HCT116 (cell line): ENCODE data around the gene ARHGEF17. TPM values are rescaled to one million over a fixed set of nuclear protein-coding genes. Genes with fewer than 3 reads are reported as not detected.
A peak's percentile ranks its signal among the peaks of the same experiment; 100 is the strongest.

Source experiments
- ATAC-seq: fragments of 200-7000 bp; cut with Tn5 transposase; 2 replicates; pipeline ENCODE4 v1.9.1; 2020; ENCODE audit warnings: mild to moderate bottlenecking, moderate library complexity
- BruUV-seq: library from RNA; stranded (reverse); fragments of 400-500 nt; replicated peaks from 2 replicates; lab custom pipeline; 2021; lab: Mats Ljungman, UMichigan
- CTCF ChIA-PET: fragments of 300-600 bp; sonication (Branson Sonifier 250); formaldehyde crosslinking; loops from one replicate; lab custom pipeline; 2021; ENCODE audit warnings: antibody characterized with exemption; lab: Charles Lee
- POLR2A ChIA-PET: fragments of 300-600, 350-600 bp; sonication (Branson Sonifier 250); formaldehyde crosslinking; loops from one replicate; lab custom pipeline; 2021; ENCODE audit warnings: antibody characterized with exemption; lab: Charles Lee
- RAD21 ChIA-PET, 2 experiments: fragments of 300-600 bp; sonication (Branson Sonifier 250); formaldehyde crosslinking; loops; one replicate each; lab custom pipeline; 2023; ENCODE audit warnings: low total read pairs in 2 of 2; ENCODE audit not compliant: uncharacterized antibody in 2 of 2, unreplicated experiment in 2 of 2, low non-redundant PET in 1 of 2; lab: Charles Lee
- DNase-seq: peaks from one replicate; pipeline ENCODE4 v3.0.0-alpha.2; 2010; ENCODE audit warnings: low read depth, low spot score
- H2AFZ ChIP-seq: fragments of 200-600 bp; shearing (Covaris generic), sonication (generic); 2 replicates; pipeline ENCODE4 v1.6.1; 2017; ENCODE audit warnings: low read depth, mixed run types, mixed read lengths, antibody characterized with exemption, low read length; ENCODE audit not compliant: poor library complexity, severe bottlenecking
- H3K27ac ChIP-seq: 2 replicates; pipeline ENCODE4 v1.5.1; 2012; ENCODE audit warnings: low read depth, low read length
- H3K27me3 ChIP-seq: fragments of 200-600 bp; sonication (generic); 2 replicates; pipeline ENCODE4 v1.6.1; 2016; ENCODE audit warnings: mixed run types, low read length, mixed read lengths; ENCODE audit not compliant: insufficient read depth
- H3K36me3 ChIP-seq, 2 experiments: fragments of 200-500 bp in 1 of 2; fragments of 200-600 bp in 1 of 2; sonication (Bioruptor generic) in 1 of 2; sonication (generic) in 1 of 2; 2 replicates each; pipeline versions ENCODE4 v1.5.1 to v1.6.1; 2014 to 2016; ENCODE audit warnings: low read length in 2 of 2, inconsistent platforms in 1 of 2, mixed read lengths in 1 of 2, mixed run types in 1 of 2; ENCODE audit not compliant: insufficient read depth in 2 of 2, control insufficient read depth in 1 of 2
- H3K4me1 ChIP-seq, 2 experiments: fragments of 200-600 bp in 1 of 2; sonication (generic) in 1 of 2; 2 replicates each; pipeline versions ENCODE4 v1.5.1 to v1.6.1; 2012 to 2017; ENCODE audit warnings: low read length in 2 of 2, inconsistent platforms in 1 of 2, mild to moderate bottlenecking in 1 of 2, mixed read lengths in 1 of 2, mixed run types in 1 of 2, moderate library complexity in 1 of 2; ENCODE audit not compliant: insufficient read depth in 2 of 2, control insufficient read depth in 1 of 2
- H3K4me2 ChIP-seq: fragments of 200-600 bp; sonication (generic); 2 replicates; pipeline ENCODE4 v1.6.1; 2017; ENCODE audit warnings: mixed run types, low read length, mixed read lengths
- H3K4me3 ChIP-seq, 2 experiments: fragments of 200-600 bp in 1 of 2; sonication (generic) in 1 of 2; replicated peaks in 1 of 2; 2 replicates each; pipeline ENCODE4 v1.5.1; 2011 to 2016; ENCODE audit warnings: low read length in 2 of 2, control low read depth in 1 of 2, low read depth in 1 of 2, mild to moderate bottlenecking in 1 of 2, mixed read lengths in 1 of 2, mixed run types in 1 of 2
- H3K79me2 ChIP-seq: fragments of 200-600 bp; sonication (generic); 2 replicates; pipeline ENCODE4 v1.6.1; 2017; ENCODE audit warnings: mild to moderate bottlenecking, mixed run types, low read length, moderate library complexity, mixed read lengths; ENCODE audit not compliant: insufficient read depth
- H3K9ac ChIP-seq: fragments of 200-600 bp; sonication (generic); 2 replicates; pipeline ENCODE4 v1.6.1; 2016; ENCODE audit warnings: low read length, mixed read lengths
- H3K9me2 ChIP-seq: fragments of 200-600 bp; sonication (generic), shearing (Covaris generic); 2 replicates; pipeline ENCODE4 v1.6.1; 2017; ENCODE audit warnings: mixed run types, mild to moderate bottlenecking, moderate library complexity; ENCODE audit not compliant: insufficient read depth
- H3K9me3 ChIP-seq, 2 experiments: fragments of 200-500 bp in 1 of 2; fragments of 200-600 bp in 1 of 2; sonication (Bioruptor generic) in 1 of 2; sonication (generic) in 1 of 2; 2 replicates each; pipeline ENCODE4 v1.6.1; 2014 to 2017; ENCODE audit warnings: low read length in 2 of 2, mixed read lengths in 2 of 2, inconsistent platforms in 1 of 2, low read depth in 1 of 2, mild to moderate bottlenecking in 1 of 2, mixed run types in 1 of 2, moderate library complexity in 1 of 2; ENCODE audit not compliant: control insufficient read depth in 1 of 2, insufficient read depth in 1 of 2
- H4K20me1 ChIP-seq: fragments of 200-600 bp; sonication (generic), shearing (Covaris generic); 2 replicates; pipeline ENCODE4 v1.6.1; 2017; ENCODE audit warnings: mixed run types, mild to moderate bottlenecking, moderate library complexity; ENCODE audit not compliant: insufficient read depth
- ATF3 ChIP-seq: IDR thresholded peaks from 2 replicates; pipeline ENCODE4 v1.6.1; 2012
- CBX3 ChIP-seq: IDR thresholded peaks from 2 replicates; pipeline ENCODE4 v1.6.1; 2012; ENCODE audit warnings: low read depth
- CEBPB ChIP-seq: IDR thresholded peaks from 2 replicates; pipeline ENCODE4 v1.6.1; 2012; ENCODE audit warnings: low read depth
- CTCF ChIP-seq, 3 experiments: fragments of 200-600 bp in 1 of 3; sonication (generic) in 1 of 3; IDR thresholded peaks in 2 of 3; conservative IDR thresholded peaks in 1 of 3; 2 replicates each; pipeline ENCODE4 v1.5.1; 2012 to 2017; ENCODE audit warnings: low read depth in 2 of 3, low read length in 2 of 3, antibody characterized with exemption in 1 of 3, borderline replicate concordance in 1 of 3, control low read depth in 1 of 3, mild to moderate bottlenecking in 1 of 3, mixed read lengths in 1 of 3, mixed run types in 1 of 3, moderate library complexity in 1 of 3; ENCODE audit not compliant: insufficient read depth in 1 of 3
- ELF1 ChIP-seq: IDR thresholded peaks from 2 replicates; pipeline ENCODE4 v1.6.1; 2012; ENCODE audit warnings: low read depth, borderline replicate concordance
- EZH2 ChIP-seq: fragments of 200-600 bp; sonication (generic); IDR thresholded peaks from 2 replicates; pipeline ENCODE4 v1.6.1; 2017; ENCODE audit warnings: antibody characterized with exemption, mixed run types
- EZH2phosphoT487 ChIP-seq: fragments of 200-600 bp; IDR thresholded peaks from 2 replicates; pipeline ENCODE4 v1.6.1; 2018; ENCODE audit warnings: antibody characterized with exemption, borderline replicate concordance
- FOSL1 ChIP-seq: IDR thresholded peaks from 2 replicates; pipeline ENCODE4 v1.6.1; 2012; ENCODE audit warnings: low read depth
- MAX ChIP-seq: IDR thresholded peaks from 2 replicates; pipeline ENCODE4 v1.6.1; 2012
- POLR2A ChIP-seq: IDR thresholded peaks from 2 replicates; pipeline ENCODE4 v1.7.0; 2011; ENCODE audit warnings: borderline replicate concordance; ENCODE audit not compliant: insufficient read depth, insufficient read length; ENCODE audit errors: extremely low read depth
- SIN3A ChIP-seq: IDR thresholded peaks from 2 replicates; pipeline ENCODE4 v1.6.1; 2012; ENCODE audit warnings: low read depth
- TCF7L2 ChIP-seq: IDR thresholded peaks from 2 replicates; pipeline ENCODE4 v1.7.0; 2011; ENCODE audit warnings: borderline replicate concordance, inconsistent platforms; ENCODE audit not compliant: insufficient read depth, insufficient read length; ENCODE audit errors: extremely low read depth
- YY1 ChIP-seq: IDR thresholded peaks from 2 replicates; pipeline ENCODE4 v1.6.1; 2011; ENCODE audit warnings: low read length, low read depth, moderate library complexity, mild to moderate bottlenecking; ENCODE audit not compliant: insufficient replicate concordance; ENCODE audit errors: extremely low read depth
- ZFX ChIP-seq: fragments of 450-650 bp; IDR thresholded peaks from 2 replicates; pipeline ENCODE4 v1.6.1; 2017
- ZNF274 ChIP-seq: fragments of 200-500 bp; sonication (Bioruptor generic); IDR thresholded peaks from 2 replicates; pipeline ENCODE4 v1.6.1; 2014; ENCODE audit warnings: mild to moderate bottlenecking, low read depth, low read length, inconsistent platforms
- intact Hi-C: fragments of 100-400 bp; cut with micrococcal nuclease; formaldehyde crosslinking; loops from 2 replicates; pipeline ENCODE4 v1.10.0; 2022
- total RNA-seq: library from RNA; stranded (reverse); gene quantifications from one replicate; pipeline ENCODE4 v1.2.1, GENCODE V29; 2021; ENCODE audit not compliant: unreplicated experiment
- TF ChIP-seq, protein P1 (sequence below): IDR thresholded peaks from 2 replicates; pipeline ENCODE4 v1.6.1; 2011; ENCODE audit warnings: mild to moderate bottlenecking, low read length, moderate library complexity; ENCODE audit not compliant: insufficient replicate concordance; ENCODE audit errors: extremely low read depth

ARHGEF17 gene
- total RNA-seq, 1 experiment from 2014 or later: 18.2 TPM

DNA sequence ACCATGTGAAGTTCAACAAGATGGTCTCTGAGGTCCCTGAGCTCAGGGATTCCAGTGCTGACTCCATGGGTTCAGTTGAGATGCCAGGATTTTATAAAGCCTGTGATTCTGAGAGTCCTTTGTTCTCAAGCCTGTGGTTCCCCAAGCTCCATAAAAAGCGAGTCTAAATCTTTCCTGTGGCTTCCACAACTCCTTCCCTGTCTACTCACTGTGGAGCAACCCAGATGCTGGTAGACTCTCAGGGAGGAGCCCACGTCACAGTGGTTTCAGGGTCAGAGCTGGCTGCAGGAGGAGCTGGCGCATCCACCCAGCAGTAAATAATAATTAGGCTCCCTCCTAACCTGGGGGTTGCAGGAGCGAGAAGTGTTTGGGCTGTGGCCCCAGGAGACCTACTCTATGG, 66.1 kb downstream of the ARHGEF17 start (continued):
- TF ChIP-seq, protein P1, sequence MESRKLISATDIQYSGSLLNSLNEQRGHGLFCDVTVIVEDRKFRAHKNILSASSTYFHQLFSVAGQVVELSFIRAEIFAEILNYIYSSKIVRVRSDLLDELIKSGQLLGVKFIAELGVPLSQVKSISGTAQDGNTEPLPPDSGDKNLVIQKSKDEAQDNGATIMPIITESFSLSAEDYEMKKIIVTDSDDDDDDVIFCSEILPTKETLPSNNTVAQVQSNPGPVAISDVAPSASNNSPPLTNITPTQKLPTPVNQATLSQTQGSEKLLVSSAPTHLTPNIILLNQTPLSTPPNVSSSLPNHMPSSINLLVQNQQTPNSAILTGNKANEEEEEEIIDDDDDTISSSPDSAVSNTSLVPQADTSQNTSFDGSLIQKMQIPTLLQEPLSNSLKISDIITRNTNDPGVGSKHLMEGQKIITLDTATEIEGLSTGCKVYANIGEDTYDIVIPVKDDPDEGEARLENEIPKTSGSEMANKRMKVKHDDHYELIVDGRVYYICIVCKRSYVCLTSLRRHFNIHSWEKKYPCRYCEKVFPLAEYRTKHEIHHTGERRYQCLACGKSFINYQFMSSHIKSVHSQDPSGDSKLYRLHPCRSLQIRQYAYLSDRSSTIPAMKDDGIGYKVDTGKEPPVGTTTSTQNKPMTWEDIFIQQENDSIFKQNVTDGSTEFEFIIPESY: no peak
- TF ChIP-seq ZNF274 (no peak), MAX (no peak), YY1 (no peak), ZFX (no peak), ELF1 (no peak), FOSL1 (no peak), SIN3A (no peak), EZH2 (no peak), EZH2phosphoT487 (no peak), POLR2A (no peak), CEBPB (no peak), ATF3 (no peak)

GRCh38 chr11:73375830-73376159, 67.7 kb downstream of the ARHGEF17 start:
- peak overlapping the region; percentile 100 for H3K9ac ChIP-seq
- H3K79me2 ChIP-seq: peaks cover 45% of the 10 kb centered on the region
- ATAC-seq (peak; percentile 1; the same call in 1 of the 2 replicates), DNase-seq (no peak)
- no TSS peak for BruUV-seq
- H3K36me3 ChIP-seq: peaks cover 0 to 7% of the 10 kb centered on the region in 2 experiments; a peak in 1 of 4 replicates
- H3K4me1 ChIP-seq: peaks cover 6 to 27% of the 10 kb centered on the region in 2 experiments; a peak in 3 of 4 replicates
- POLR2A ChIA-PET: no interaction called here
- no peaks in the 10 kb centered on the region for H3K27me3 ChIP-seq
- no peaks in the 10 kb centered on the region; the same call in 1 of the 2 replicates for H4K20me1 ChIP-seq
- intact Hi-C loops: loop anchor here (5.0 kb wide), 1 partner anchor 68 kb away; the partner anchor contains the start of gene ARHGEF17
- H3K9me2 ChIP-seq: no peaks in the 10 kb centered on the region
- H3K27ac ChIP-seq: peak overlapping the region; percentile 49
- peak overlapping the region; percentile 5 for H2AFZ ChIP-seq
- CTCF ChIA-PET: interaction anchor here (0.7 kb wide), 1 partner anchor 68 kb away, joined by 3 read pairs; no protein-coding TSS in a partner anchor
- peak overlapping the region; percentile 88 for H3K4me2 ChIP-seq
- peak overlapping the region; percentile 6 to 97; a peak in 2 of 4 replicates for H3K4me3 ChIP-seq
- no peaks in the 10 kb centered on the region for H3K9me3 ChIP-seq
- RAD21 ChIA-PET: no interaction called here
- TF ChIP-seq, protein P1: no peak
- TF ChIP-seq TCF7L2 (no peak), EZH2phosphoT487 (no peak), MAX (no peak), CTCF (IDR thresholded peaks at IDR 0.05 in 2 of 3, conservative IDR thresholded peaks at IDR 0.05 in 1 of 3; ENCODE audit: borderline replicate concordance in 1 of 3, insufficient read depth in 1 of 3, low read depth in 2 of 3, low read length in 2 of 3) (no peak), CBX3 (no peak)
